GM18498 (cell line): Measurements from ENCODE around the gene SLC25A24.
"Not testable (repeated sequence)": the region's sequence is repeated elsewhere in the genome, so short reads cannot be mapped to it uniquely, and the experiment has no call there.

ENCODE experiments used
- ATAC-seq: cut with Tn5 transposase; IDR thresholded peaks from one replicate; pipeline ENCODE4 v1.9.1; 2021; ENCODE audit warnings: mild to moderate bottlenecking, moderate library complexity; ENCODE audit not compliant: unreplicated experiment

SLC25A24 gene

GRCh38 chr1:108199201-108199691 is 897 bp downstream of the SLC25A24 start:
- no peak for ATAC-seq

- no peak for ATAC-seq
Observed at GRCh38 chr1:108194051-108194450, 6.1 kb downstream of the SLC25A24 start.

- no peak for ATAC-seq
Observed at GRCh38 chr1:108193333-108193732, 6.8 kb downstream of the SLC25A24 start.

GRCh38 chr1:108192581-108192980 is 7.6 kb downstream of the SLC25A24 start:
- ATAC-seq = no peak

- no peak for ATAC-seq
Observed at GRCh38 chr1:108190686-108191416, 9.3 kb downstream of the SLC25A24 start.

- ATAC-seq = no peak
Observed at GRCh38 chr1:108190001-108190634, 10.0 kb downstream of the SLC25A24 start.

- no peak for ATAC-seq
Observed at GRCh38 chr1:108188801-108189200, 11.3 kb downstream of the SLC25A24 start.

- no peak for ATAC-seq
Observed at GRCh38 chr1:108182959-108183700, 17.0 kb downstream of the SLC25A24 start.

GRCh38 chr1:108179018-108179417 is 21.1 kb downstream of the SLC25A24 start:
- ATAC-seq = no peak

GRCh38 chr1:108162409-108162808 is 37.7 kb downstream of the SLC25A24 start:
- ATAC-seq = not testable (repeated sequence)

- ATAC-seq = not testable (repeated sequence)
Observed at GRCh38 chr1:108159951-108160350, 40.2 kb downstream of the SLC25A24 start.

GRCh38 chr1:108158893-108159453 is 41.2 kb downstream of the SLC25A24 start:
- no peak for ATAC-seq

- no peak for ATAC-seq
Observed at GRCh38 chr1:108154314-108154713, 45.8 kb downstream of the SLC25A24 start.

GRCh38 chr1:108152782-108153222 is 47.3 kb downstream of the SLC25A24 start:
- no peak for ATAC-seq

- ATAC-seq = no peak
Observed at GRCh38 chr1:108151548-108151947, 48.6 kb downstream of the SLC25A24 start.

- ATAC-seq = no peak
Observed at GRCh38 chr1:108149796-108150467, 50.2 kb downstream of the SLC25A24 start.

GRCh38 chr1:108144569-108144968 is 55.6 kb downstream of the SLC25A24 start:
- not testable (repeated sequence) for ATAC-seq

- ATAC-seq = no peak
Observed at GRCh38 chr1:108142773-108143394, 57.3 kb downstream of the SLC25A24 start.

- no peak for ATAC-seq
Observed at GRCh38 chr1:108142258-108142657, 57.9 kb downstream of the SLC25A24 start.

- no peak for ATAC-seq
Observed at GRCh38 chr1:108141621-108142020, 58.5 kb downstream of the SLC25A24 start.
